HepG2 (cell line): ENCODE measurements around the gene RASAL3. TPM values are rescaled to one million over a fixed set of nuclear protein-coding genes. Genes with fewer than 3 reads are reported as not detected.

Experiments used
- ATAC-seq: fragments of 200-7000 bp; cut with Tn5 transposase; 3 replicates; pipeline ENCODE4 v1.9.1; 2020; ENCODE audit warnings: mild to moderate bottlenecking, moderate library complexity
- BruUV-seq: library from RNA; stranded (reverse); fragments of 400-500 nt; replicated peaks from 2 replicates; lab custom pipeline; 2021; lab: Mats Ljungman, UMichigan
- CTCF ChIA-PET: fragments of 300-600 bp; formaldehyde crosslinking; extraction: SDS; loops from one replicate; lab custom pipeline; 2021; ENCODE audit warnings: low total read pairs, inconsistent platforms, low intra/inter-chr PET ratio; lab: Yijun Ruan, JAX
- POLR2A ChIA-PET: fragments of 350-600 bp; sonication (Branson Sonifier 250); formaldehyde crosslinking; loops from one replicate; lab custom pipeline; 2020; ENCODE audit warnings: antibody characterized with exemption, inconsistent platforms; lab: Yijun Ruan, JAX
- DNase-seq: peaks from one replicate; pipeline ENCODE4 v3.0.0-alpha.2; 2015; ENCODE audit warnings: low spot score
- FAIRE-seq: peaks from 3 replicates; lab custom pipeline; 2011; peaks lifted over from hg19 to GRCh38; lab: Jason Lieb, UNC
- H2AFZ ChIP-seq: one replicate; pipeline ENCODE4 v1.6.1; 2011; ENCODE audit warnings: low read length, inconsistent platforms
- H3K27ac ChIP-seq: fragments of 300-600 bp; 3 replicates; pipeline ENCODE4 v1.8.0; 2011; ENCODE audit warnings: mixed run types, mild to moderate bottlenecking, mixed read lengths, low read length, inconsistent platforms; ENCODE audit not compliant: insufficient read depth; ENCODE audit errors: extremely low read length
- H3K27me3 ChIP-seq, 2 experiments: fragments of 200-600 bp in 1 of 2; 2 replicates in 1 of 2; 3 replicates in 1 of 2; pipeline versions ENCODE4 v1.6.0 to v1.8.0; 2011; ENCODE audit warnings: low read length in 2 of 2, mild to moderate bottlenecking in 2 of 2, moderate library complexity in 2 of 2, inconsistent platforms in 1 of 2; ENCODE audit not compliant: insufficient read depth in 2 of 2, control insufficient read depth in 1 of 2
- H3K36me3 ChIP-seq, 2 experiments: fragments of 200-600 bp in 1 of 2; replicated peaks in 1 of 2; 2 replicates in 1 of 2; 3 replicates in 1 of 2; pipeline versions ENCODE4 v1.5.1 to v1.8.0; 2011; ENCODE audit warnings: low read length in 2 of 2, inconsistent platforms in 1 of 2; ENCODE audit not compliant: insufficient read depth in 2 of 2, control insufficient read depth in 1 of 2
- H3K4me1 ChIP-seq: 2 replicates; pipeline ENCODE4 v1.5.1; 2012; ENCODE audit warnings: low read length, inconsistent platforms; ENCODE audit not compliant: insufficient read depth
- H3K4me2 ChIP-seq: 2 replicates; pipeline ENCODE4 v1.6.0; 2011; ENCODE audit warnings: low read depth, low read length, inconsistent platforms
- H3K4me3 ChIP-seq, 3 experiments: fragments of 200-600 bp in 1 of 3; sonication (generic), shearing (Covaris generic) in 1 of 3; replicated peaks in 1 of 3; 2 replicates each; pipeline ENCODE4 v1.5.1; 2011 to 2016; ENCODE audit warnings: low read length in 3 of 3, inconsistent platforms in 2 of 3, low read depth in 2 of 3, mild to moderate bottlenecking in 2 of 3, control low read depth in 1 of 3, mixed read lengths in 1 of 3; ENCODE audit not compliant: insufficient read depth in 1 of 3
- H3K79me2 ChIP-seq: one replicate; pipeline ENCODE4 v1.6.1; 2011; ENCODE audit warnings: low read length, inconsistent platforms; ENCODE audit not compliant: insufficient read depth
- H3K9ac ChIP-seq: 2 replicates; pipeline ENCODE4 v1.6.0; 2011; ENCODE audit warnings: mild to moderate bottlenecking, low read depth, low read length, inconsistent platforms; ENCODE audit not compliant: insufficient read depth
- H3K9me3 ChIP-seq: 2 replicates; pipeline ENCODE4 v1.5.1; 2012; ENCODE audit warnings: mild to moderate bottlenecking, low read length
- H4K20me1 ChIP-seq: 2 replicates; pipeline ENCODE4 v1.6.0; 2011; ENCODE audit warnings: inconsistent platforms, mild to moderate bottlenecking, low read length, moderate library complexity; ENCODE audit not compliant: insufficient read depth
- ADNP ChIP-seq: sonication (generic); formaldehyde crosslinking; IDR thresholded peaks from 2 replicates; pipeline ENCODE4 v1.4.0; 2020; ENCODE audit warnings: missing genetic modification reagents
- KAT8 ChIP-seq: IDR thresholded peaks from 2 replicates; pipeline ENCODE4 v1.6.1; 2016; ENCODE audit warnings: missing genetic modification reagents, missing compliant biosample characterization
- MAF1 ChIP-seq: sonication (generic); formaldehyde crosslinking; IDR thresholded peaks from 2 replicates; pipeline ENCODE4 v1.5.0; 2020; ENCODE audit warnings: missing genetic modification reagents, borderline replicate concordance
- MAZ ChIP-seq, 2 experiments: sonication (generic) in 1 of 2; formaldehyde crosslinking in 1 of 2; IDR thresholded peaks; 2 replicates each; pipeline versions ENCODE4 v1.5.0 to v1.6.1; 2012 to 2020; ENCODE audit warnings: low read depth in 2 of 2, mild to moderate bottlenecking in 2 of 2, borderline replicate concordance in 1 of 2, improper control_type of control experiment in 1 of 2, low read length in 1 of 2, missing genetic modification reagents in 1 of 2, moderate library complexity in 1 of 2
- NR2F2 ChIP-seq: IDR thresholded peaks from 2 replicates; pipeline ENCODE4 v1.6.1; 2012; ENCODE audit warnings: low read depth, inconsistent platforms, borderline replicate concordance
- ZNF354B ChIP-seq: sonication (generic); formaldehyde crosslinking; IDR thresholded peaks from 2 replicates; pipeline ENCODE4 v1.8.0; 2022; ENCODE audit warnings: mild to moderate bottlenecking, missing genetic modification reagents
- ZNF501 ChIP-seq: sonication (generic); formaldehyde crosslinking; IDR thresholded peaks from 2 replicates; pipeline ENCODE4 v1.5.1; 2020; ENCODE audit warnings: mild to moderate bottlenecking, moderate library complexity, missing genetic modification reagents
- ZNF607 ChIP-seq: sonication (generic); formaldehyde crosslinking; IDR thresholded peaks from 2 replicates; pipeline ENCODE4 v1.5.1; 2020; ENCODE audit warnings: missing genetic modification reagents, mild to moderate bottlenecking, borderline replicate concordance
- WGBS: methylation state at CpG from one replicate; pipeline ENCODE4 v1.1.6; 2017; ENCODE audit warnings: low lambda C conversion rate; 5-methylcytosine and 5-hydroxymethylcytosine counted together
- in situ Hi-C: cut with HindIII; loops from 2 replicates; pipeline ENCODE4 v1.10.0; 2017; ENCODE audit warnings: low pct_unique_long_range_greater_than_20kb; ENCODE audit not compliant: extremely low pct_ligation_motif_present
- intact Hi-C: fragments of 100-400 bp; cut with micrococcal nuclease; formaldehyde crosslinking; loops from one replicate; pipeline ENCODE4 v1.10.0; 2022; ENCODE audit not compliant: unreplicated experiment
- polyA plus RNA-seq, 8 experiments: library from polyadenylated mRNA; depleted of rRNA in 3 of 8; stranded (reverse) in 7 of 8; unstranded in 1 of 8; fragments of >200 nt; fragmentation: Illumina TruSeq in 4 of 8; extraction: Trizol in 4 of 8; gene quantifications; 2 replicates each; pipeline versions ENCODE4 v1.2.1 to v1.2.3, GENCODE V29; 2011 to 2016; ENCODE audit warnings: low read depth in 4 of 8, missing spikeins in 1 of 8, mixed read lengths in 1 of 8; ENCODE audit not compliant: insufficient read depth in 1 of 8
- total RNA-seq, 5 experiments: library from RNA; depleted of rRNA; stranded (reverse); fragments of >200 nt; fragmentation: Illumina TruSeq; extraction: Trizol; gene quantifications; 2 replicates each; pipeline ENCODE4 v1.2.3, GENCODE V29; 2016; ENCODE audit warnings: low read depth in 1 of 5
- TF ChIP-seq, protein P1 (sequence below): sonication (generic); formaldehyde crosslinking; IDR thresholded peaks from 2 replicates; pipeline ENCODE4 v1.9.0; 2022; ENCODE audit warnings: low read depth, missing genetic modification reagents
- TF ChIP-seq, protein P2 (sequence below): sonication (generic); formaldehyde crosslinking; IDR thresholded peaks from 2 replicates; pipeline ENCODE4 v1.4.0; 2020; ENCODE audit warnings: mild to moderate bottlenecking, missing genetic modification reagents
- TF ChIP-seq, protein P3 (sequence below): sonication (generic); formaldehyde crosslinking; IDR thresholded peaks from 2 replicates; pipeline ENCODE4 v1.5.0; 2020; ENCODE audit warnings: mild to moderate bottlenecking, missing genetic modification reagents, moderate library complexity
- TF ChIP-seq, protein P4 (sequence below): sonication (generic); formaldehyde crosslinking; IDR thresholded peaks from 2 replicates; pipeline ENCODE4 v1.4.0; 2020; ENCODE audit warnings: missing genetic modification reagents
- TF ChIP-seq, protein P5 (sequence below): sonication (generic); formaldehyde crosslinking; conservative IDR thresholded peaks from 2 replicates; pipeline ENCODE4 v1.4.0; 2020; ENCODE audit warnings: missing genetic modification reagents
- TF ChIP-seq, protein P6 (sequence below): sonication (generic); formaldehyde crosslinking; IDR thresholded peaks from 2 replicates; pipeline ENCODE4; 2020; ENCODE audit warnings: missing genetic modification reagents, mild to moderate bottlenecking, borderline replicate concordance

The RASAL3 gene
- total and polyA plus RNA-seq, 2 of the 13 experiments (the other 11 are each of a cell fraction or from before 2014, with no cell fraction given): not detected

DNA sequence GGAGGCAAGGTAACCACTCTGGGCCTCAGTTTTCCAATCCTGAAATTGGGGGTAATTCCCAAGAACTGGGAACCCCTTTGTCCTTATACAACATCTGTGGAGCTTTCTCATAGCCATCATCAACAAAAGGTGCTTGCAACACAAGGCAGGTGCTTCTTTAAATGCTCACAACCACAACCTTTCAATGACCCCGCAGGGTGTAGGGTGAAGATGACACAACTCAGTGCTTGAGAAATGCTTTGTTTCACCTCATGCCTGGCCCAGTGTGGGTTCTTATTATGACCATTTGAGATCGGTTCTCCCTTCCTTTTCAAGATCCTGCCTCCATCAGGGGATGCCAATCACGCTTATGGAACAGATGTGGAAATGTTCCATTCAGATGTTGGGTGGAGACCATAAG lies 23.0 kb downstream of the RASAL3 start:
- BruUV-seq: no TSS peak
- CTCF ChIA-PET: no interaction called here
- FAIRE-seq (no peak), DNase-seq (no peak), ATAC-seq (no peak)
- Histone ChIP-seq H3K4me3 (no peak overlapping the region), H3K9ac (no peak overlapping the region), H3K4me2 (no peak overlapping the region), H3K79me2 (no peaks in the 10 kb centered on the region), H3K27ac (no peak overlapping the region), H3K4me1 (peaks cover 32% of the 10 kb centered on the region), H2AFZ (no peak overlapping the region), H3K9me3 (no peaks in the 10 kb centered on the region), H4K20me1 (no peaks in the 10 kb centered on the region), H3K27me3 (no peaks in the 10 kb centered on the region), H3K36me3 (no peaks in the 10 kb centered on the region)
- intact Hi-C loops (no loop called here), in situ Hi-C loops (no loop called here)
- POLR2A ChIA-PET: no interaction called here
- 27% methylated on average over 3 of the region's 3 CpGs for WGBS
- TF ChIP-seq MAF1 (CRISPR knock-in tag) (no peak), ZNF501 (CRISPR knock-in tag) (no peak), ZNF354B (CRISPR knock-in tag) (no peak), KAT8 (no peak), ADNP (CRISPR knock-in tag) (no peak), ZNF607 (CRISPR knock-in tag) (no peak), MAZ (IDR thresholded peaks at IDR 0.05; ENCODE audit: borderline replicate concordance, low read depth, low read length) (no peak), MAZ (CRISPR knock-in tag; IDR thresholded peaks at IDR 0.05; ENCODE audit: low read depth) (no peak), NR2F2 (no peak)
- TF ChIP-seq, protein P1, sequence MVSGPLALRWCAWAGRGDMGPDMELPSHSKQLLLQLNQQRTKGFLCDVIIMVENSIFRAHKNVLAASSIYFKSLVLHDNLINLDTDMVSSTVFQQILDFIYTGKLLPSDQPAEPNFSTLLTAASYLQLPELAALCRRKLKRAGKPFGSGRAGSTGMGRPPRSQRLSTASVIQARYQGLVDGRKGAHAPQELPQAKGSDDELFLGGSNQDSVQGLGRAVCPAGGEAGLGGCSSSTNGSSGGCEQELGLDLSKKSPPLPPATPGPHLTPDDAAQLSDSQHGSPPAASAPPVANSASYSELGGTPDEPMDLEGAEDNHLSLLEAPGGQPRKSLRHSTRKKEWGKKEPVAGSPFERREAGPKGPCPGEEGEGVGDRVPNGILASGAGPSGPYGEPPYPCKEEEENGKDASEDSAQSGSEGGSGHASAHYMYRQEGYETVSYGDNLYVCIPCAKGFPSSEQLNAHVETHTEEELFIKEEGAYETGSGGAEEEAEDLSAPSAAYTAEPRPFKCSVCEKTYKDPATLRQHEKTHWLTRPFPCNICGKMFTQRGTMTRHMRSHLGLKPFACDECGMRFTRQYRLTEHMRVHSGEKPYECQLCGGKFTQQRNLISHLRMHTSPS: no peak
- TF ChIP-seq, protein P2, sequence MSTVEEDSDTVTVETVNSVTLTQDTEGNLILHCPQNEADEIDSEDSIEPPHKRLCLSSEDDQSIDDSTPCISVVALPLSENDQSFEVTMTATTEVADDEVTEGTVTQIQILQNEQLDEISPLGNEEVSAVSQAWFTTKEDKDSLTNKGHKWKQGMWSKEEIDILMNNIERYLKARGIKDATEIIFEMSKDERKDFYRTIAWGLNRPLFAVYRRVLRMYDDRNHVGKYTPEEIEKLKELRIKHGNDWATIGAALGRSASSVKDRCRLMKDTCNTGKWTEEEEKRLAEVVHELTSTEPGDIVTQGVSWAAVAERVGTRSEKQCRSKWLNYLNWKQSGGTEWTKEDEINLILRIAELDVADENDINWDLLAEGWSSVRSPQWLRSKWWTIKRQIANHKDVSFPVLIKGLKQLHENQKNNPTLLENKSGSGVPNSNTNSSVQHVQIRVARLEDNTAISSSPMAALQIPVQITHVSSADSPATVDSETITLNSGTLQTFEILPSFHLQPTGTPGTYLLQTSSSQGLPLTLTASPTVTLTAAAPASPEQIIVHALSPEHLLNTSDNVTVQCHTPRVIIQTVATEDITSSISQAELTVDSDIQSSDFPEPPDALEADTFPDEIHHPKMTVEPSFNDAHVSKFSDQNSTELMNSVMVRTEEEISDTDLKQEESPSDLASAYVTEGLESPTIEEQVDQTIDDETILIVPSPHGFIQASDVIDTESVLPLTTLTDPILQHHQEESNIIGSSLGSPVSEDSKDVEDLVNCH (CRISPR knock-in tag): no peak
- TF ChIP-seq, protein P3, sequence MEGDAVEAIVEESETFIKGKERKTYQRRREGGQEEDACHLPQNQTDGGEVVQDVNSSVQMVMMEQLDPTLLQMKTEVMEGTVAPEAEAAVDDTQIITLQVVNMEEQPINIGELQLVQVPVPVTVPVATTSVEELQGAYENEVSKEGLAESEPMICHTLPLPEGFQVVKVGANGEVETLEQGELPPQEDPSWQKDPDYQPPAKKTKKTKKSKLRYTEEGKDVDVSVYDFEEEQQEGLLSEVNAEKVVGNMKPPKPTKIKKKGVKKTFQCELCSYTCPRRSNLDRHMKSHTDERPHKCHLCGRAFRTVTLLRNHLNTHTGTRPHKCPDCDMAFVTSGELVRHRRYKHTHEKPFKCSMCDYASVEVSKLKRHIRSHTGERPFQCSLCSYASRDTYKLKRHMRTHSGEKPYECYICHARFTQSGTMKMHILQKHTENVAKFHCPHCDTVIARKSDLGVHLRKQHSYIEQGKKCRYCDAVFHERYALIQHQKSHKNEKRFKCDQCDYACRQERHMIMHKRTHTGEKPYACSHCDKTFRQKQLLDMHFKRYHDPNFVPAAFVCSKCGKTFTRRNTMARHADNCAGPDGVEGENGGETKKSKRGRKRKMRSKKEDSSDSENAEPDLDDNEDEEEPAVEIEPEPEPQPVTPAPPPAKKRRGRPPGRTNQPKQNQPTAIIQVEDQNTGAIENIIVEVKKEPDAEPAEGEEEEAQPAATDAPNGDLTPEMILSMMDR (CRISPR knock-in tag): no peak
- TF ChIP-seq, protein P4, sequence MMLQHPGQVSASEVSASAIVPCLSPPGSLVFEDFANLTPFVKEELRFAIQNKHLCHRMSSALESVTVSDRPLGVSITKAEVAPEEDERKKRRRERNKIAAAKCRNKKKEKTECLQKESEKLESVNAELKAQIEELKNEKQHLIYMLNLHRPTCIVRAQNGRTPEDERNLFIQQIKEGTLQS (CRISPR knock-in tag): no peak
- TF ChIP-seq, protein P5, sequence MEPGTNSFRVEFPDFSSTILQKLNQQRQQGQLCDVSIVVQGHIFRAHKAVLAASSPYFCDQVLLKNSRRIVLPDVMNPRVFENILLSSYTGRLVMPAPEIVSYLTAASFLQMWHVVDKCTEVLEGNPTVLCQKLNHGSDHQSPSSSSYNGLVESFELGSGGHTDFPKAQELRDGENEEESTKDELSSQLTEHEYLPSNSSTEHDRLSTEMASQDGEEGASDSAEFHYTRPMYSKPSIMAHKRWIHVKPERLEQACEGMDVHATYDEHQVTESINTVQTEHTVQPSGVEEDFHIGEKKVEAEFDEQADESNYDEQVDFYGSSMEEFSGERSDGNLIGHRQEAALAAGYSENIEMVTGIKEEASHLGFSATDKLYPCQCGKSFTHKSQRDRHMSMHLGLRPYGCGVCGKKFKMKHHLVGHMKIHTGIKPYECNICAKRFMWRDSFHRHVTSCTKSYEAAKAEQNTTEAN (CRISPR knock-in tag): no peak
- TF ChIP-seq, protein P6, sequence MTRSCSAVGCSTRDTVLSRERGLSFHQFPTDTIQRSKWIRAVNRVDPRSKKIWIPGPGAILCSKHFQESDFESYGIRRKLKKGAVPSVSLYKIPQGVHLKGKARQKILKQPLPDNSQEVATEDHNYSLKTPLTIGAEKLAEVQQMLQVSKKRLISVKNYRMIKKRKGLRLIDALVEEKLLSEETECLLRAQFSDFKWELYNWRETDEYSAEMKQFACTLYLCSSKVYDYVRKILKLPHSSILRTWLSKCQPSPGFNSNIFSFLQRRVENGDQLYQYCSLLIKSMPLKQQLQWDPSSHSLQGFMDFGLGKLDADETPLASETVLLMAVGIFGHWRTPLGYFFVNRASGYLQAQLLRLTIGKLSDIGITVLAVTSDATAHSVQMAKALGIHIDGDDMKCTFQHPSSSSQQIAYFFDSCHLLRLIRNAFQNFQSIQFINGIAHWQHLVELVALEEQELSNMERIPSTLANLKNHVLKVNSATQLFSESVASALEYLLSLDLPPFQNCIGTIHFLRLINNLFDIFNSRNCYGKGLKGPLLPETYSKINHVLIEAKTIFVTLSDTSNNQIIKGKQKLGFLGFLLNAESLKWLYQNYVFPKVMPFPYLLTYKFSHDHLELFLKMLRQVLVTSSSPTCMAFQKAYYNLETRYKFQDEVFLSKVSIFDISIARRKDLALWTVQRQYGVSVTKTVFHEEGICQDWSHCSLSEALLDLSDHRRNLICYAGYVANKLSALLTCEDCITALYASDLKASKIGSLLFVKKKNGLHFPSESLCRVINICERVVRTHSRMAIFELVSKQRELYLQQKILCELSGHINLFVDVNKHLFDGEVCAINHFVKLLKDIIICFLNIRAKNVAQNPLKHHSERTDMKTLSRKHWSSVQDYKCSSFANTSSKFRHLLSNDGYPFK (CRISPR knock-in tag): no peak
